H1 (cell line): ENCODE results near the gene FBH1.

ENCODE experiments used
- BCL11A ChIP-seq, 2 experiments: IDR thresholded peaks; one replicate each; pipeline ENCODE4 v1.6.1; 2011; ENCODE audit warnings: low read depth in 2 of 2, low read length in 2 of 2, mild to moderate bottlenecking in 2 of 2
- EGR1 ChIP-seq: IDR thresholded peaks from 2 replicates; pipeline ENCODE4 v1.6.1; 2011; ENCODE audit warnings: low read depth, low read length, borderline replicate concordance
- HDAC6 ChIP-seq: IDR thresholded peaks from one replicate; pipeline ENCODE4 v1.7.1; 2012; ENCODE audit warnings: low read depth, mild to moderate bottlenecking, inconsistent platforms, low read length, moderate library complexity
- POLR2A ChIP-seq, 2 experiments: IDR thresholded peaks; 1 replicate in 1 of 2; 2 replicates in 1 of 2; pipeline ENCODE4 v1.6.1; 2011; ENCODE audit warnings: low read depth in 2 of 2, low read length in 2 of 2, mild to moderate bottlenecking in 2 of 2; ENCODE audit errors: control extremely low read depth in 1 of 2
- POLR2AphosphoS5 ChIP-seq: IDR thresholded peaks from 2 replicates; pipeline ENCODE4 v1.6.1; 2011; ENCODE audit warnings: low read depth, low read length

DNA sequence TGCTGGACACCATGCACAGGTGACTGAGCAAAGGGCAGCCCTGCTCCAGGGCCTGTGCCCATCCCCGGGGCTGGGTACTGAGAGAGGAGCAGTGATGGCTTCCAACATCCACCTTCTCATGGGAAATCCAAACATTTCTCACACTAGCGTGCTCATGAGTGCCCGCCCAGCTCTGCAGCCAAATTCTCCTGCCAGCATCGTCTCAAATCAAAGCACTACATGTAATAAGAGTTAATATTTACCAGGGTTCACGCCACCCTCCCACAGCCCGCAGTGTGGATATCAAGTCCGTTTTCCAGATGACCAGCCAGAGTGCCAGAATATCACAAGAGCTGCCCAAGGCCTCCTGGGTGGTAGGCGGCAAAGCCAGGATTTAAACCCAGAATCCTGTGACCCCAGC lies 75.2 kb downstream of the FBH1 start:
- TF ChIP-seq BCL11A (IDR thresholded peaks at IDR 0.05; ENCODE audit: low read depth in 2 of 2, low read length in 2 of 2) (no peak), POLR2A (IDR thresholded peaks at IDR 0.05; ENCODE audit: control extremely low read depth in 1 of 2, low read depth in 2 of 2, low read length in 2 of 2) (no peak), EGR1 (no peak), POLR2AphosphoS5 (no peak), HDAC6 (no peak)
